Liver (tissue), 3 donors: ENCODE data around the gene SH3BGRL3.

ENCODE experiments used
- SP1 ChIP-seq: IDR thresholded peaks from 2 replicates; pipeline ENCODE4 v1.6.1; 2018; ENCODE audit warnings: antibody characterized with exemption, mild to moderate bottlenecking
- TF ChIP-seq, protein P1 (sequence below): fragments of 150-350 bp; IDR thresholded peaks from 2 replicates; pipeline ENCODE4 v1.5.1; 2017; ENCODE audit warnings: improper control_type of control experiment, low read depth, low read length; ENCODE audit not compliant: missing input control
- donor health status: healthy.
- donor health status: healthy.

DNA sequence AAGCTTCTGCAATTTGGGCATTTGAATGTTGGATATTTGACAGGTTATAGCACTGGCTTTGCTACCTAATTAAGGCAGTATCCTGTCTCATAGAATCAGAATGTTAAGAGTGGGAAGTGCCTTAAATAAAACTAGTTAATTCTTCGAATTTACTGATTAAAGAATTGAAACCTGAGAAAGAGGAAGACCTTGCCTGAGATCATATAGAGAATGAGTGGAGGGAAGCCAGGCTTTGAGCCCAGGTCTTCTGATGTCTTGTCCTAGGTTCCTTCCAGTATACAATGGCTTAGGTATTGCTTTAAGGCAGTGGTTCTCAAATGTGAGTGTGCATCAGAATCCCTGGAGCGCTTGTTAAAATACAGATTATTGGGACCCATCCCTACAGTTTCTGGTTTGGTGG lies 20.9 kb upstream of the SH3BGRL3 start:
- TF ChIP-seq, protein P1, sequence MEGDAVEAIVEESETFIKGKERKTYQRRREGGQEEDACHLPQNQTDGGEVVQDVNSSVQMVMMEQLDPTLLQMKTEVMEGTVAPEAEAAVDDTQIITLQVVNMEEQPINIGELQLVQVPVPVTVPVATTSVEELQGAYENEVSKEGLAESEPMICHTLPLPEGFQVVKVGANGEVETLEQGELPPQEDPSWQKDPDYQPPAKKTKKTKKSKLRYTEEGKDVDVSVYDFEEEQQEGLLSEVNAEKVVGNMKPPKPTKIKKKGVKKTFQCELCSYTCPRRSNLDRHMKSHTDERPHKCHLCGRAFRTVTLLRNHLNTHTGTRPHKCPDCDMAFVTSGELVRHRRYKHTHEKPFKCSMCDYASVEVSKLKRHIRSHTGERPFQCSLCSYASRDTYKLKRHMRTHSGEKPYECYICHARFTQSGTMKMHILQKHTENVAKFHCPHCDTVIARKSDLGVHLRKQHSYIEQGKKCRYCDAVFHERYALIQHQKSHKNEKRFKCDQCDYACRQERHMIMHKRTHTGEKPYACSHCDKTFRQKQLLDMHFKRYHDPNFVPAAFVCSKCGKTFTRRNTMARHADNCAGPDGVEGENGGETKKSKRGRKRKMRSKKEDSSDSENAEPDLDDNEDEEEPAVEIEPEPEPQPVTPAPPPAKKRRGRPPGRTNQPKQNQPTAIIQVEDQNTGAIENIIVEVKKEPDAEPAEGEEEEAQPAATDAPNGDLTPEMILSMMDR: no peak
- TF ChIP-seq SP1: no peak
